SJSA1 (cell line): Measurements from ENCODE around the gene RUNX2. TPM values are rescaled to one million over a fixed set of nuclear protein-coding genes. Genes with fewer than 3 reads are reported as not detected.

Experiments
- DNase-seq, 2 experiments: peaks; one replicate each; pipeline ENCODE4 v3.0.0-alpha.2; 2015 to 2020; ENCODE audit warnings: low spot score in 2 of 2, low read depth in 1 of 2
- H3K27ac ChIP-seq: fragments of 250-450 bp; sonication (Bioruptor Pico); 2 replicates; pipeline ENCODE4 v1.5.1; 2020; ENCODE audit warnings: mild to moderate bottlenecking, moderate library complexity
- H3K27me3 ChIP-seq: fragments of 250-450 bp; sonication (Bioruptor Pico); replicated peaks from 2 replicates; pipeline ENCODE4 v1.5.1; 2020; ENCODE audit warnings: mild to moderate bottlenecking, moderate library complexity
- H3K36me3 ChIP-seq: fragments of 250-450 bp; sonication (Bioruptor Pico); 2 replicates; pipeline ENCODE4 v1.5.1; 2020; ENCODE audit warnings: mild to moderate bottlenecking
- H3K4me1 ChIP-seq: fragments of 250-450 bp; sonication (Bioruptor Pico); replicated peaks from 2 replicates; pipeline ENCODE4 v1.6.1; 2021; ENCODE audit warnings: mild to moderate bottlenecking
- H3K4me3 ChIP-seq: fragments of 250-450 bp; sonication (Bioruptor Pico); 2 replicates; pipeline ENCODE4 v1.5.1; 2020; ENCODE audit warnings: mild to moderate bottlenecking
- H3K9me3 ChIP-seq: fragments of 250-450 bp; sonication (Bioruptor Pico); replicated peaks from 2 replicates; pipeline ENCODE4 v1.5.1; 2020; ENCODE audit warnings: mild to moderate bottlenecking
- total RNA-seq: library from RNA; depleted of rRNA; stranded (reverse); fragments of >200 nt; shearing (Covaris generic); gene quantifications from 2 replicates; pipeline ENCODE4 v1.2.3, GENCODE V29; 2014

RUNX2 gene
- total RNA-seq, 1 experiment from 2014 or later = 10.3 TPM

DNA sequence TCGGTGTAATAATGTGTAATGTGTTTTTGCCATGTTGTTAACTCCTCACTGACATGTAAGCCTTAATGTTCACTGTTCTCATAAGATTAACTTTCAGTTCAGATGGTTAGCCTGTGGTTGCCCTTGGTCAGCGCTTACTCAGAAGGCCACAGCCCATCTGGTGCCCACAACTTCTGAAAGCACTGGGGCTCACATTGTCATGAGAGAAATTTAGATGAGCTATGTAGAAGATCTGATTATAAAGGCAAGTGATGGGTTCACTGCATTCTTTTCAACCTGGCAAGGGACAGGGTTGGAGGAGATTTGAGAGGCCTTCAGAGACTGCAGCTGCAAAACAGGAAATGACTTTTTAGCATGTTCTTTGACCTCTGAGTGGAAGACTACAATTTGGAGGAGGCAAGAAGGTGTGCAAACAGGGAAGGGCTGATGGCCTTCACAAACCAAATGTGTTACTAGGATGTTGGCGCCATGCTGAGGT, 291.9 kb downstream of the RUNX2 start:
- no peak for DNase-seq
- Histone ChIP-seq H3K4me3 (no peak overlapping the region), H3K27ac (peak overlapping the region; percentile 40; the same call in 1 of the 2 replicates), H3K27me3 (no peaks in the 10 kb centered on the region), H3K36me3 (no peaks in the 10 kb centered on the region), H3K4me1 (peaks cover 35% of the 10 kb centered on the region), H3K9me3 (no peaks in the 10 kb centered on the region)

DNA sequence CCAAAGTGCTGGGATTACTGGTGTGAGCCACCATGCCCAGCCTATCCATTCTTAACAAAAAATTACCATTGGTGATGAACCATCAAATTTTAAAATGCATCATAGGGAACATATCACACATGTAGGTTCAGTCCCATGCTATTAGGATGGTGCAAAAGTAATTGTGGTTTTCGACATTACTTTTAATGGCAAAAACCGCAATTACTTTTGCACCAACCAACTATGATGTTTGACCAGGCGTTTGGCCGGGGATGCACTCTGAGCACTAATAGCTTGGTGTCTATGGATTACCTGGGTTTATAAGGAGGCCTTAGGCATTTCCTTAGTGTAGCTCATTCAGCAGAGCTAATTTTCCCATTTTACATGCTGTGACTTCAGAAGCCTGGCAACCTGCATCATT, 296.1 kb downstream of the RUNX2 start:
- DNase-seq = no peak
- Histone ChIP-seq H3K4me3 (no peak overlapping the region), H3K36me3 (no peaks in the 10 kb centered on the region), H3K27me3 (no peaks in the 10 kb centered on the region), H3K27ac (no peak overlapping the region), H3K9me3 (no peaks in the 10 kb centered on the region), H3K4me1 (peaks cover 37% of the 10 kb centered on the region)

DNA sequence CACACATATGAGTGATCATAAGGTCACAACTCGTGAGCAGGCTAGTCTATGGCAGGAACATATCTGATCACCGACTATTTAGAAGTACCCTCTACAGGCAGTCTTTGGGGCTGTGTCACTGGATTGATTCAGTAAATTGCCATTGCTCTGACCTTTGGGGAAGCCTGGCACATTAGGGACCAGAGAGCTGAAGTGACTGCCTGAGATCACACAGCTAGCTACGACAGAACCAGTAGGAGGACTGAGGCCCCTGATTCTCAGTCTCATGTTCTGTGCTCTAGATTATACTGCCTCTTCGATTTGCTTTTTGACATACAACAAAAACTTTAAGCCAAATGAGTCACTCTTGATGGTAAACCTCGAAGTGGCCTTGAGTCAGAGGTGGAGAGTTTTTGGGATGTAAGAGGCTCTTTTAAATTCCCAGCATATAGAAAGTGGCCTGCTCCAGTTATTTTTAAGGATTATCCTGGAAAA, 297.1 kb downstream of the RUNX2 start:
- Histone ChIP-seq H3K27me3 (no peaks in the 10 kb centered on the region), H3K9me3 (no peaks in the 10 kb centered on the region), H3K4me1 (peaks cover 30% of the 10 kb centered on the region), H3K36me3 (no peaks in the 10 kb centered on the region), H3K27ac (peak overlapping the region; percentile 43), H3K4me3 (no peak overlapping the region)
- peak in 1 of 2 experiments; percentile 57 for DNase-seq

DNA sequence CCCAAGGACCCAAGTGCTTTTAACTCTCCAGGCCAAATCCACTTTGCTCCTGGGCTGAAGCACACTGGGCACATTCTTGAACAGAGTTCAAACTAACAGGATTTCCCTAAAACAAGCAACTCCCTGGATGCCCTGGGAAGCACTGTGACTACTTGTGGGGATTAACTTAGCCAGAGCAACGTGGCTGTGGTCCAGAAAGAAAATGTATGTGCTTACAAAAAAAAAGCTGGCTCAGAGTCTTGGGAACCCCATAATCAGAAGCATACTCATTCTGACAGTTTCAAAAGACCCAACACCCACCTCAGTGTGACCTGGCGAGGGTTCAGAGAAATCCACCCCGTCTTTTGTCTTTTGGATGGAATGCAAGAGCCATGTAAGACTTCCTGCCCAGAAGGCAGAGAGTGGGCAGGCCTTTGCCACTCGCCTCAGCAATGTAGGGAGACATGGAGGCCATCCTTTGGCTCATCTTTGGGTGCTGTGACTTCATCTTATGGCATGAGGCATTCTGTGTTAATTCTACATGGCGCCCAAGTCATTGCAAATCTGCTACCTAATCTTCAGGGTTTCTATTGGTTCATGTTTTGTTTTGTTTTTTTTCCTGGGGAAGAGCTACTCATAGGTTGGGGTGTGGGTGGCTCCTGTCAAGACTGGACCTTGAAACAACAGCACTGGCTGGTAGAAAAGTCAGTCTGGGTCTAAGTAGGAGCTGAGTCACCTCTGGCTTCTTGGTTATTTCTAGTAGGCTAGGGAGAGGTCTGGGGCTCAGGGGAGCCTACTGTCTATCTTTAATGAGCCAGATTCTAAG, 298.2 kb downstream of the RUNX2 start:
- DNase-seq = peak; percentile 56 to 70
- no peaks in the 10 kb centered on the region for H3K36me3 ChIP-seq

DNA sequence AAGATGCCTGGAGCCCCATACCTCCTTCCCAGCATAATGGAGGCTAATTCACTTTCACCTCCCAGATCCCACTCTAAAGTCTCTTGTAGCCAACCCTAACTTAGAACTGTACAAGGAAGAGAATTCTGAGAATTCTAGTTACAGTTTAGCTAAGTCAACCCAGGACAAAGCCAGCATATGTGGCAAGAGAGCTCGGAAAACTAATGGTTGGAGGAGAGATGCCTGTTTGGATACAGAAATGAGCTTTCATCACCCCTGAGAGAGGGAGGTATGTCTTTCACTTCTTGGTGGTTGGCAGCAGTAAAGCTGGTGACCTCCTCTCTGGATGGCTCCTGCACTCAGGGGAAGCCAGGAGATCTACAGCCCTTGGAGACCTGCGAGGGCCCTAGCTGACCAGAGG, 302.2 kb downstream of the RUNX2 start:
- Histone ChIP-seq H3K4me3 (no peak overlapping the region), H3K27ac (peak overlapping the region; percentile 72), H3K27me3 (no peaks in the 10 kb centered on the region), H3K9me3 (no peaks in the 10 kb centered on the region), H3K36me3 (no peaks in the 10 kb centered on the region), H3K4me1 (peaks cover 35% of the 10 kb centered on the region)
- no peak for DNase-seq

More for the DNA sequence above, 298.2 kb downstream of the RUNX2 start:
- Histone ChIP-seq H3K4me1 (peaks cover 38% of the 10 kb centered on the region), H3K4me3 (no peak overlapping the region), H3K27me3 (no peaks in the 10 kb centered on the region), H3K9me3 (no peaks in the 10 kb centered on the region), H3K27ac (peak overlapping the region; percentile 43)

DNA sequence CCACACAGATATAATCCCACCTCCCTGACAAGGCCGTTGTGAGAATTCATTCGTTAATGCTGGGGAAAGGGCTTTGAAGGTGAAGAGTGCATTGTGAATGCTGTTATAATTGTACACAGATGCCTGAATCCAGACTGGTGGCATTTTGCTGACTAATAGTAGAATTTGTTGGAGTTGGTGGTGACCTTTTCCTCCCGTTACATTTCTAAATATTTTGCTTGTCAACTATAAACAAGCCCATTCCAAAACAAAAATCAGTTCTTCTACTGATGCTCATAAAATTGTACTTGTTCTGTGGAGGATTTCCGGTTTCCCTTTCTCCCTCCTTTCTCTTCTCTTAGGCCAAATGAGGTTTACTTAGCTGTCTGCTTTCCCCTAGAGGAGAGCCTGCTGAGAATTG, 302.7 kb downstream of the RUNX2 start:
- H3K27ac ChIP-seq = peak overlapping the region; percentile 72

DNA sequence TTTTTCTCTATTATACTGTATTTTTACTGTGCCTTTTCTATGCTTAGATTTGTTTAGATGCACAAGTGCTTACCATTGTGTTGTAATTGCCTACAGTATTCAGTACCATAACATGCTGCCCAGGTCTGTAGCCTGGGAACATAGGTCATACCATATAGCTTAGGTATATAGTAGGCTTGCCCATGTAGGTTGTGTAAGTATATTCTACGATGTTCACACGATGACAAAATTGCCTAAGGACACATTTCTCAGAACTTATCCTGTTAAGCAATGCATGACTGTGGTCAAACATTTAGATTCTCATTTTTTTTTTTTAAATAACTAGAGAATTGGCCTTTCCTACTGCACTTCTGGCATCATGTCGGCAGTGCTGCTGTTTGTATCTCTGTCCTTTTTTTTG, 303.3 kb downstream of the RUNX2 start:
- H3K9me3 ChIP-seq = no peaks in the 10 kb centered on the region
- peaks cover 24% of the 10 kb centered on the region for H3K4me1 ChIP-seq
- H3K27ac ChIP-seq = peak overlapping the region; percentile 72
- no peak overlapping the region for H3K4me3 ChIP-seq
- no peaks in the 10 kb centered on the region for H3K27me3 ChIP-seq
- H3K36me3 ChIP-seq = no peaks in the 10 kb centered on the region
- no peak for DNase-seq

More for the DNA sequence above, 302.7 kb downstream of the RUNX2 start:
- Histone ChIP-seq H3K9me3 (no peaks in the 10 kb centered on the region), H3K4me3 (no peak overlapping the region), H3K4me1 (peaks cover 30% of the 10 kb centered on the region), H3K27me3 (no peaks in the 10 kb centered on the region), H3K36me3 (no peaks in the 10 kb centered on the region)
- DNase-seq = peak in 1 of 2 experiments; percentile 84

DNA sequence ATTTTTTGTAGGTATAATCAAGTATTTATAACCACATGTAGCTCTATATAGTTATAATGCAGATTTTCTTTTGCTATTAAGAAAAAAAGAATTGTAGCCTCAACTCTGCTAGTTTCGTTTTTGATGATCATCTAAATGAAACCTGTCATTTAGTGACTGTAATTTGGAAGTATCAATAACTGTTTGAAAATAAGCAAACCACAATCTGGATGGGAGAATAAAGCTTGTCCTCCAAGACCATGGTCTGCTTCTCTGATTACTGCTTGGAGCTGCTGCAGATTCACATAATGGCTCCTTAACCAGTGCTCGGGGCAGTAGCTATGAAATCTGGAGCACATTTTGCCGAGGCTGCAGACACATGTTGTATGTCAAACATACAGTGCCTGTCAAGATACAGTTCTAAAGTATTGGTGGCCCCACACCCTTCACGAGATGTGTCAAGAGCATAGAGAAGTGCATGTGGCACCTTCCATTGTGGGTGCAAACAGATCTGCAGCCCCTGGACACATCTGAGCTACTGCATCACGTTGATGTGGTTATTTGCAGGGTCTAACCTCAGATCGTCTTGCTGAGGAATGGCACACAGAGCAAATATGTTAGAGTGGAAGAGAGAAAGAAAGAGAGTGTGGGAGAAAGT, 305.3 kb downstream of the RUNX2 start:
- Histone ChIP-seq H3K9me3 (no peaks in the 10 kb centered on the region), H3K4me3 (no peak overlapping the region)
- DNase-seq = no peak

DNA sequence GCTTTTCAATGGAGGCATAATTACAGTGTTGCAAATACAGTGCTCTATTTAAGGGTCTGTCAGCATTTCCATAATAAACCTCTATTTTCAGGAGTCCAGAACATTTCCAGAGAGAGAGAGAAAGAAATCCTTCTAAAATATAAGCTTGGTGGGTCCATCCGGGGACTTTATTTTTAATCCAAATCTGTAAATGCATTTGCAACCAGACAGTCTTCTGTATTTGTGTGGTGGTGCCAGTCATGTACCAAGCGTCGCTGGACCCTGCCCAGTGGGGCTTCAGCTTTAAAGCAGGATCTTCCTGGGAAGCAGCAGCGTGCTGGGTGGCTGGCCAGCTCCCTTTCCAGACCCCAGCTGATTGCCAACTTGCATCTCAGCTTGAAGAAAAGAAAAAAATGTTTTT, 306.1 kb downstream of the RUNX2 start:
- H3K27ac ChIP-seq = no peak overlapping the region
- no peak for DNase-seq
- no peaks in the 10 kb centered on the region for H3K36me3 ChIP-seq

More for the DNA sequence above, 305.3 kb downstream of the RUNX2 start:
- Histone ChIP-seq H3K27ac (no peak overlapping the region), H3K4me1 (peaks cover 19% of the 10 kb centered on the region), H3K36me3 (no peaks in the 10 kb centered on the region), H3K27me3 (no peaks in the 10 kb centered on the region)

DNA sequence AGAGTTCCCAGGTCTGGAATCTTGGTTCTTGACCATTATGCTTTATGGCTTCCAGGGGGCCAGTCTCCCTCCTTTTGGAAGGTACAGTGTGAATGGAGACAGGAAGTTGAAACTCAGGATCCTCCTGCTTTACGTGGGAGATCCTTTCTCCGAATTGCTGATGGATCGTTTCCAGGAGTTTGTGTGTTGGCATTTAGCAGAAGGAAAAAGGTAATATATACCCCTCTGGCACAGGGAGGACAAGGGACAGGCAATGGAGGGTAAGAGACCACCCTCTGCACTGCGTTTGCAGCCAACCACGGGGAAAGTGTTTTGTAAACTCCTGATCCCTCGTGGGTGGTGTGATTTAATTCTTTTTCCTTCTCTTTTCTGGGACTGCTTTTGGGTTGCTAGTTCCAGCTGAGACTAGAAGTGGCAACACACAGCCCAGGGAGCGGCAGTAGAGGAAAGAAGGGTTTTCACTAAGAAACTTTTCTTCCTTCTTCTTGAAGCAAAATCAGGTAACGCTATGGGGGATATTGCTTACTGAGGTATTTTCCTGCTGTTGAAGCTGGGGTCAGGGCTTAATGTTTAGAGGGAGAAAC, 307.2 kb downstream of the RUNX2 start:
- H3K27me3 ChIP-seq = no peaks in the 10 kb centered on the region

More for the DNA sequence above, 306.1 kb downstream of the RUNX2 start:
- Histone ChIP-seq H3K4me3 (no peak overlapping the region), H3K4me1 (peaks cover 19% of the 10 kb centered on the region), H3K27me3 (no peaks in the 10 kb centered on the region), H3K9me3 (no peaks in the 10 kb centered on the region)

DNA sequence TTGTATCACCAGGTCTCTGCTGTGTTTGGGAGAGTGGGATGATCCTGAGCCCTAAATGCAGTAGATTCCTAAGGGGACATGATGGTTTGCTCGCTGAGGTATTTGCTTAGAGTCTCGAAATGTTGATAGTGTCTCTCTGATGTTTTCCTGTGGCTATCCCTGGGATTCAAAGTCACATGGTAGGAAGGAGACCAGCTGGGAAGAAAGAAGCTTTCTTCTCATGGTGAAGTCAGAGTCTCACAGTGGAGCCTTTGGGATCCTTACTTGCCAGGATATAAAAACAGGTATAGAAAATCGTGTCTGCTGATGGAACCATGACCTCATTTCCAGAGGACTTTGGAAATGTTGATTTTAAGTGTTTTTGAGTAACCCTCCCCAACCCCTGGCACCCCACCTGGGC, 308.9 kb downstream of the RUNX2 start:
- Histone ChIP-seq H3K27me3 (no peaks in the 10 kb centered on the region), H3K27ac (no peak overlapping the region), H3K4me3 (no peak overlapping the region), H3K36me3 (no peaks in the 10 kb centered on the region), H3K9me3 (no peaks in the 10 kb centered on the region), H3K4me1 (no peaks in the 10 kb centered on the region)
- DNase-seq = no peak

More for the DNA sequence above, 307.2 kb downstream of the RUNX2 start:
- Histone ChIP-seq H3K4me3 (no peak overlapping the region), H3K27ac (no peak overlapping the region), H3K36me3 (no peaks in the 10 kb centered on the region), H3K4me1 (peaks cover 14% of the 10 kb centered on the region), H3K9me3 (no peaks in the 10 kb centered on the region)
- no peak for DNase-seq

DNA sequence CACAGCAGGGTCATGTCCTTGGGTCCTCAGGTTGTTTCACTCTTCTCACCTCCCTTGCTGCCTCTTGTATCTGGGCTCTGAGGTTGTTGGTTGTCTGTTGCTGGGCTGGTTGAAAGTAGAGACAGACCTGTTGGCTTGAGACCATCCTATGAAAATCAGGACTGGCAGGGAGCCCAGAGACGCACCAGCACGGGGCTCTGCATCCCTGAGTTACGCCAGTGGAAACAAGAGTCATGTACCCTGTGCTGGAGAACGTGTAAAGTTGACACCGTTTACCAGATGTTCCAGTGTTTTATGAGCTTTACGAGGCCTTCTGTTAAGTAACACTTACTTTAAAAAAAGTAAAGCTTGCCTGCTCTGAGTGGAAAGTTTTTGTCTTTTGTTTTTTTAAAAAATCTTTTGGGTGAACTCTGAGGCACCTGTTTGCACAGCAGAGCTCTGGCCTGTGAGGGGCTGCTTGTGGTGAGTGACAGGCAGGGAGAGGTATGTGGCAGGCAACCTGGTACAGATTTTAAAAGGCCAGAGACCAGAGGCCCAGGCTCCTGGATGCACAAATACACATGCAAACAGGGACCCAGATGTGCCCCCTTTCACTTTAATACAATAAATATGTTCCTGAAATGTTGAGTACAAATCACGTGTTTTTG, 309.6 kb downstream of the RUNX2 start:
- H3K9me3 ChIP-seq = no peaks in the 10 kb centered on the region
- H3K27ac ChIP-seq = no peak overlapping the region
- H3K4me3 ChIP-seq = no peak overlapping the region
- no peaks in the 10 kb centered on the region for H3K36me3 ChIP-seq
- DNase-seq = no peak
- H3K4me1 ChIP-seq = no peaks in the 10 kb centered on the region
- H3K27me3 ChIP-seq = no peaks in the 10 kb centered on the region

DNA sequence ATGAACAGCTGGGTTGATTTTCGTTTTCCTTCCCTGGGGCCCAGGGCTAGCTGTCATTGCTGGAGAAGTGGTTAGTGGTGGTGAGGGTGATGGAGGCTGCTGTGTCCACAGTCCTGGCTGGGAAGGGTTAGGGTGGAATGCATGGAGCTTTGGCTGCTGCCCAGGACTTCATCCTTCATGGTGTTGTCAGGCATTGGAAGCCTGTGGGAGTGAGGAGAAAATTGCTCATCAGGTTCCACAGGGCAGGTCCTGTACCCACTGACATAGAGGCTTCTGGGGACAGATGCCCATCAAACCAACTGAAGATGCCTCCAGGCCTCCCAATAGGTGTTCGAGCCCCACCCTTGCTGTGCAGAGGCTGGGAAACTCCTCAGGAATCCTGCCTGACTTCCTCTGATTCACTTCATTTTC, 312.0 kb downstream of the RUNX2 start:
- Histone ChIP-seq H3K4me1 (no peaks in the 10 kb centered on the region), H3K27ac (no peak overlapping the region), H3K4me3 (no peak overlapping the region), H3K27me3 (no peaks in the 10 kb centered on the region), H3K9me3 (no peaks in the 10 kb centered on the region), H3K36me3 (no peaks in the 10 kb centered on the region)
- no peak for DNase-seq
